ENCODE data around the gene OR2A5. TPM values are rescaled to one million over a fixed set of nuclear protein-coding genes. Genes with fewer than 3 reads are reported as not detected.

OR2A5 gene
- polyA plus RNA-seq, 1 experiment, result not detected

- no peaks in the 10 kb centered on the region for H3K27me3 ChIP-seq (ENCODE audit: control insufficient read depth, insufficient read depth, low read length)
- H3K4me3 ChIP-seq (ENCODE audit: low read depth, low read length), result no peak overlapping the region
- H3K27ac ChIP-seq (ENCODE audit: low read depth, low read length), result no peak overlapping the region
- CTCF ChIA-PET, result no interaction called here
- TF ChIP-seq, protein P1, sequence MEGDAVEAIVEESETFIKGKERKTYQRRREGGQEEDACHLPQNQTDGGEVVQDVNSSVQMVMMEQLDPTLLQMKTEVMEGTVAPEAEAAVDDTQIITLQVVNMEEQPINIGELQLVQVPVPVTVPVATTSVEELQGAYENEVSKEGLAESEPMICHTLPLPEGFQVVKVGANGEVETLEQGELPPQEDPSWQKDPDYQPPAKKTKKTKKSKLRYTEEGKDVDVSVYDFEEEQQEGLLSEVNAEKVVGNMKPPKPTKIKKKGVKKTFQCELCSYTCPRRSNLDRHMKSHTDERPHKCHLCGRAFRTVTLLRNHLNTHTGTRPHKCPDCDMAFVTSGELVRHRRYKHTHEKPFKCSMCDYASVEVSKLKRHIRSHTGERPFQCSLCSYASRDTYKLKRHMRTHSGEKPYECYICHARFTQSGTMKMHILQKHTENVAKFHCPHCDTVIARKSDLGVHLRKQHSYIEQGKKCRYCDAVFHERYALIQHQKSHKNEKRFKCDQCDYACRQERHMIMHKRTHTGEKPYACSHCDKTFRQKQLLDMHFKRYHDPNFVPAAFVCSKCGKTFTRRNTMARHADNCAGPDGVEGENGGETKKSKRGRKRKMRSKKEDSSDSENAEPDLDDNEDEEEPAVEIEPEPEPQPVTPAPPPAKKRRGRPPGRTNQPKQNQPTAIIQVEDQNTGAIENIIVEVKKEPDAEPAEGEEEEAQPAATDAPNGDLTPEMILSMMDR (IDR thresholded peaks at IDR 0.05; ENCODE audit: low read depth, low read length), result no peak
- DNase-seq (ENCODE audit: low read depth, low spot score), result no peak
- POLR2A ChIA-PET, result no interaction called here
- H3K9me3 ChIP-seq (ENCODE audit: control insufficient read depth, insufficient read depth, low read length), result no peaks in the 10 kb centered on the region
These were observed 21.2 kb downstream of the OR2A5 start for GRCh38 chr7:144069953-144070352.

- DNase-seq (ENCODE audit: low read depth, low spot score), result no peak
- H3K27me3 ChIP-seq (ENCODE audit: control insufficient read depth, insufficient read depth, low read length), result no peaks in the 10 kb centered on the region
- ChIA-PET POLR2A (no interaction called here), CTCF (interaction anchor here (0.5 kb wide), 1 partner anchor 695 kb away, joined by 4 read pairs; no protein-coding TSS in a partner anchor)
- H3K9me3 ChIP-seq (ENCODE audit: control insufficient read depth, insufficient read depth, low read length), result no peaks in the 10 kb centered on the region
- H3K4me3 ChIP-seq (ENCODE audit: low read depth, low read length), result no peak overlapping the region
- TF ChIP-seq, protein P1 (IDR thresholded peaks at IDR 0.05; ENCODE audit: low read depth, low read length), result 0 out of 2 replicates have a peak, but pooled peaks have one; percentile 8
- H3K27ac ChIP-seq (ENCODE audit: low read depth, low read length), result no peak overlapping the region
These were observed 25.6 kb downstream of the OR2A5 start for GRCh38 chr7:144074374-144074773.

DNA sequence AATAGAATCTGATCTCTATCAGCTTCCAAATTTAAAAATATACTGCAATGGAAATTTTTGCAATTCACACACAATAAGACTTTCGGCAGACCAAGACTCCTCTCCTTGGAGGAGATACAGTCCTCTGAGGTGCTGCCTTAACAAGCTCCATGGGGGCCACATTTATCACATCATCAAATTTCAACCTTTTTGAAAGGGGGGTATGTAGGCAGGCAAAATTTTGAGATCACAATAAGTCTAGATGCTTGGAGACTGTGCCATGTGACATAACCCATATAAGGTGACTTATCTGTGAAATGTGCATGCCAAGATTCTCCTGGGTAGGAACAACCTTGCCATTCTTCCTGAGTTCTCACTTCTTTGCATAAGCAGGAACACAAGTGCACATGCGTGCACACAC is 37.2 kb downstream of the OR2A5 start, which contains the start of gene OR2A12:
Gene OR2A12, plus strand, starts transcription at position 301 of the 400 bp plus-strand sequence. CDS start 8,830 bp downstream, outside the sequence.
- Histone ChIP-seq H3K4me3 (ENCODE audit: low read depth, low read length) (no peak within 1 kb of the TSS), H3K9me3 (ENCODE audit: control insufficient read depth, insufficient read depth, low read length) (no peaks in the 10 kb centered on the region), H3K27ac (ENCODE audit: low read depth, low read length) (no peak within 1 kb of the TSS), H3K27me3 (ENCODE audit: control insufficient read depth, insufficient read depth, low read length) (no peaks in the 10 kb centered on the region)
- CTCF ChIA-PET, result no interaction called here
- TF ChIP-seq, protein P1 (IDR thresholded peaks at IDR 0.05; ENCODE audit: low read depth, low read length), result no peak
- POLR2A ChIA-PET, result no interaction called here
- no peak for DNase-seq (ENCODE audit: low read depth, low spot score)

GRCh38 chr7:144086730-144087129 is 38.0 kb downstream of the OR2A5 start:
- DNase-seq (ENCODE audit: low read depth, low spot score), result no peak
- Histone ChIP-seq H3K27ac (ENCODE audit: low read depth, low read length) (no peak overlapping the region), H3K9me3 (ENCODE audit: control insufficient read depth, insufficient read depth, low read length) (no peaks in the 10 kb centered on the region), H3K27me3 (ENCODE audit: control insufficient read depth, insufficient read depth, low read length) (no peaks in the 10 kb centered on the region), H3K4me3 (ENCODE audit: low read depth, low read length) (no peak overlapping the region)
- TF ChIP-seq, protein P1 (IDR thresholded peaks at IDR 0.05; ENCODE audit: low read depth, low read length), result no peak
- ChIA-PET POLR2A (no interaction called here), CTCF (no interaction called here)

- TF ChIP-seq, protein P1 (IDR thresholded peaks at IDR 0.05; ENCODE audit: low read depth, low read length), result no peak
- ChIA-PET CTCF (no interaction called here), POLR2A (no interaction called here)
- no peaks in the 10 kb centered on the region for H3K9me3 ChIP-seq (ENCODE audit: control insufficient read depth, insufficient read depth, low read length)
- no peaks in the 10 kb centered on the region for H3K27me3 ChIP-seq (ENCODE audit: control insufficient read depth, insufficient read depth, low read length)
- no peak for DNase-seq (ENCODE audit: low read depth, low spot score)
- no peak overlapping the region for H3K4me3 ChIP-seq (ENCODE audit: low read depth, low read length)
- H3K27ac ChIP-seq (ENCODE audit: low read depth, low read length), result no peak overlapping the region
These were observed 38.5 kb downstream of the OR2A5 start for GRCh38 chr7:144087230-144087629.
